C4-2B (cell line): ENCODE results near the gene GRID1.

Experiments
- H3K27ac ChIP-seq: fragments of 450-650 bp; 2 replicates; pipeline ENCODE4 v1.5.1; 2017
- CTCF ChIP-seq: fragments of 450-650 bp; conservative IDR thresholded peaks from 2 replicates; pipeline ENCODE4 v1.5.1; 2017; ENCODE audit warnings: mild to moderate bottlenecking
- ZFX ChIP-seq: fragments of 450-650 bp; IDR thresholded peaks from 2 replicates; pipeline ENCODE4 v1.6.1; 2017

The GRID1 gene

DNA sequence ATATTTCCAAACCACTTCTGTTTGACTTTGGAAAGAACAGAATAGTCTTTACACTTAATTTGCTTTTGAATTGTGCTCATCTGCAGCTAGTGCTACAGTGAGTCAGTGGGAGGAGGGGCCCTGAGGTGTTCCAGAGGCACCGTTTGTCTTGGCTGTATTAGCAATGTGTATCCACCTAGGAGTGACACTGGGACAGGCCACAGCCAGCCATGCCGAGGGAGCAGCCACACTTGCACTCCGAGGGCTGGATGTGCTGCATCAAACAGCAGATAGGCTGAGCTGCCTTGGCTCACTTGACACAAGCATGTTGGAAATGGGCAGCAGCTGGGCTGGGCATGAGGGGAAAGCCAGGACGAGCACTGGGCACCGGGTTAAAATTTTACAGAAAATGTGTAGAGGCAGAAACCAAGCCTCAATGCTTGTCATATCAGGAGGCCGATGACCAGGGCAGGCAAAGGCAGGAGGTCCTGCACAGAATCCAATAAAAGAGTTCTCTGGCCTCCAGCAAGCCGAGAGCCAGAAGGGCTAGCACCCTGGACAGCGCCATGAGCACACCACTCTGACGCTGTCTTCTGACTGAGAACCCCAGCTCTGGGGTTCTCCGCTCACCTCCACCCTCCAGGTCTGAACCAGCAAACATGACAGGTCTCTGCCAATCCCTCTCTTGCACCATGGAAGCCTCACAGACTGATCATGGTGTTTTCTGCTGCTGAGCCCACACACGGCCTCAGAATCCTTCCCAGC is 163.3 kb downstream of the GRID1 start:
- TF ChIP-seq ZFX (no peak), CTCF (no peak)
- no peak overlapping the region for H3K27ac ChIP-seq

GRCh38 chr10:86202226-86202735 is 164.3 kb downstream of the GRID1 start:
- no peak overlapping the region for H3K27ac ChIP-seq
- no peak for TF ChIP-seq ZFX
- TF ChIP-seq CTCF: no peak

- H3K27ac ChIP-seq: no peak overlapping the region
- TF ChIP-seq CTCF (no peak), ZFX (no peak)
These were observed 165.7 kb downstream of the GRID1 start for GRCh38 chr10:86200867-86201266.

GRCh38 chr10:86200269-86200668 is 166.3 kb downstream of the GRID1 start:
- no peak for TF ChIP-seq ZFX
- TF ChIP-seq CTCF: no peak
- no peak overlapping the region for H3K27ac ChIP-seq

GRCh38 chr10:86199041-86199440 is 167.6 kb downstream of the GRID1 start:
- TF ChIP-seq CTCF: no peak
- TF ChIP-seq ZFX: no peak

DNA sequence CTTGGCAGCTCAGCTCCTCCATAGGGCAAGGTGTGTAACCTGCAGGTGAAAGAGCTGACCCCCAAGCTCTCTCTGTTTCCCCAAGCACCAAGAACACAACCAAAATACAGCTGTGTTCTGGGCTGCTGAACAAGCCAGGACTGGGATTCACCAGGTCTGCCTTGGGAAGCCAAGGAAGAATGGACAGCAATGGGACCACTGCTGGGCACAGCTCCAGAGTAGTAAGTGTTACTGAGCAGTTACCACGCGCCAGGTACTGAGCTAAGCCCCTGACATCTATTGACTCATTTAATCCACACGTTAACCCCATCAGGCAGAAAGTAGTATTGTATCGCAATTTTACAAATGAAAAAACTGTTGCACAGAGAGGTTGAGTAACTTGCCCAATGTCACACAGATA is 168.3 kb downstream of the GRID1 start:
- TF ChIP-seq ZFX: no peak
- TF ChIP-seq CTCF: no peak
- H3K27ac ChIP-seq: no peak overlapping the region

More at GRCh38 chr10:86199041-86199440, 167.6 kb downstream of the GRID1 start:
- no peak overlapping the region for H3K27ac ChIP-seq

DNA sequence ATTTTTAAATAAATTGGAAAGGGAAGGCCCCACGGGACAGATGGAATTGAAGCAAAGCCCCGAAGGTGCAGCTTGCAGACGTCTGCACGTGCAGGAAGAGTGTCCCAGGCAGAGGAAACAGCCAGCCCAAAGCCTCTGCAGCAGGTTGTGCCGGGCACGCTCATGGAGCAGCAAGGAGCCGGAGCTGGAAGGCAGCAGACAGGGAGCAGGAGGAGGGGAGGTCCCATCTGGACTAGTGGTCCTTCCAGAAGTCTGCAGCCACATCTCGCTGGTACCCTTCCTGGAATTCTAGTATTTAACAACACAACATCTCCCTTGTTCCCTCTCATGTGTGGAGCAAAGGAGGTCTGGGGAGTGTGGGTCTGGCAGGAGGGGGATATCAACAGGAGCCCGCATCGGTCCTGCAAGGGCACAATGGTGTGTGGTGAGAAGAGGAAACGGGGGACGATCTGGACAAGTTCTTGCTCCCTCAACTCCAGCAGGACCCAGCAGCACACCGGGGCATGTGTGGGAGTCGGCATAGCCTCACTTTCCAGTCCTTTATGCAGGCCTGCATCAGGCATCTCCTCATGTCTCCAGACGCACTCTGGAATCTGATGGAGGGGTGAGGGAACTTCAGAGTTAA is 169.3 kb downstream of the GRID1 start:
- H3K27ac ChIP-seq: no peak overlapping the region
- no peak for TF ChIP-seq CTCF
- TF ChIP-seq ZFX: no peak
